OCI-LY7 (cell line): ENCODE results near the gene MPPED2. TPM values are rescaled to one million over a fixed set of nuclear protein-coding genes. Genes with fewer than 3 reads are reported as not detected.

Source experiments
- BruUV-seq: library from RNA; stranded (reverse); fragments of 400-500 nt; replicated peaks from 2 replicates; lab custom pipeline; 2021; lab: Mats Ljungman, UMichigan
- CTCF ChIA-PET: fragments of 300-600 bp; sonication (Branson Sonifier 250); formaldehyde crosslinking; loops from one replicate; lab custom pipeline; 2022; ENCODE audit warnings: antibody characterized with exemption; ENCODE audit not compliant: unreplicated experiment; lab: Charles Lee
- POLR2A ChIA-PET: fragments of 300-600 bp; sonication (Branson Sonifier 250); formaldehyde crosslinking; loops from one replicate; lab custom pipeline; 2022; ENCODE audit warnings: antibody characterized with exemption; lab: Charles Lee
- DNase-seq: peaks from one replicate; pipeline ENCODE4 v3.0.0-alpha.2; 2015; ENCODE audit warnings: low spot score
- H2AFZ ChIP-seq: fragments of 200-600 bp; sonication (generic), shearing (Covaris generic); 2 replicates; pipeline ENCODE4 v1.6.1; 2014; ENCODE audit warnings: mild to moderate bottlenecking, antibody characterized with exemption, low read length, moderate library complexity
- H3K27ac ChIP-seq: fragments of 200-600 bp; sonication (generic); 2 replicates; pipeline ENCODE4 v1.5.1; 2014; ENCODE audit warnings: mixed run types, low read depth, mild to moderate bottlenecking, moderate library complexity, low read length, inconsistent platforms; ENCODE audit not compliant: poor library complexity, severe bottlenecking
- H3K36me3 ChIP-seq: fragments of 200-600 bp; sonication (generic); 2 replicates; pipeline ENCODE4 v1.6.1; 2014; ENCODE audit warnings: mild to moderate bottlenecking, antibody characterized with exemption, low read length, moderate library complexity, mixed read lengths; ENCODE audit not compliant: insufficient read depth
- H3K4me1 ChIP-seq: fragments of 200-600 bp; sonication (generic); 2 replicates; pipeline ENCODE4 v1.5.1; 2014; ENCODE audit warnings: mild to moderate bottlenecking, low read length; ENCODE audit not compliant: insufficient read depth, poor library complexity, severe bottlenecking
- H3K4me2 ChIP-seq: fragments of 200-600 bp; sonication (generic); 2 replicates; pipeline ENCODE4 v1.6.1; 2014; ENCODE audit warnings: mild to moderate bottlenecking, low read length
- H3K4me3 ChIP-seq: fragments of 200-600 bp; sonication (generic); 2 replicates; pipeline ENCODE4 v1.5.1; 2014; ENCODE audit warnings: mild to moderate bottlenecking, low read depth, low read length; ENCODE audit not compliant: poor library complexity, severe bottlenecking
- H3K79me2 ChIP-seq: fragments of 200-600 bp; sonication (generic); 2 replicates; pipeline ENCODE4 v1.6.1; 2016; ENCODE audit warnings: low read depth, mild to moderate bottlenecking, low read length, moderate library complexity, mixed read lengths; ENCODE audit not compliant: insufficient read depth
- H3K9me2 ChIP-seq: fragments of 200-600 bp; sonication (generic); 2 replicates; pipeline ENCODE4 v1.6.1; 2016; ENCODE audit warnings: mild to moderate bottlenecking, low read length, mixed read lengths; ENCODE audit not compliant: insufficient read depth
- H3K9me3 ChIP-seq: fragments of 200-600 bp; sonication (generic); 2 replicates; pipeline ENCODE4 v1.6.1; 2014; ENCODE audit warnings: mild to moderate bottlenecking, mixed run types, low read length, mixed read lengths
- H4K20me1 ChIP-seq: fragments of 200-600 bp; sonication (generic); 2 replicates; pipeline ENCODE4 v1.6.1; 2014; ENCODE audit warnings: mild to moderate bottlenecking, antibody characterized with exemption, low read length, moderate library complexity, mixed read lengths; ENCODE audit not compliant: insufficient read depth
- EZH2phosphoT487 ChIP-seq: fragments of 200-600 bp; sonication (generic); IDR thresholded peaks from 2 replicates; pipeline ENCODE4 v1.6.1; 2018; ENCODE audit warnings: low read depth, borderline replicate concordance, mild to moderate bottlenecking, mixed run types, antibody characterized with exemption, low read length, moderate library complexity, mixed read lengths
- intact Hi-C: fragments of 100-400 bp; cut with micrococcal nuclease; formaldehyde crosslinking; loops from one replicate; pipeline ENCODE4 v1.10.0; 2022; ENCODE audit not compliant: unreplicated experiment
- total RNA-seq, 2 experiments: library from RNA; depleted of rRNA in 1 of 2; stranded (reverse); fragments of >200 nt in 1 of 2; shearing (Covaris generic) in 1 of 2; gene quantifications; 2 replicates each; pipeline ENCODE4 v1.2.3, GENCODE V29; 2014 to 2022
- TF ChIP-seq, protein P1 (sequence below): fragments of 200-600 bp; sonication (generic); conservative IDR thresholded peaks from 2 replicates; pipeline ENCODE4 v1.5.1; 2014; ENCODE audit warnings: mild to moderate bottlenecking, antibody characterized with exemption, low read length, moderate library complexity, mixed read lengths

Gene MPPED2
- total RNA-seq, 2 experiments from 2014 or later, result not detected

- no TSS peak for BruUV-seq
- H2AFZ ChIP-seq, result no peak overlapping the region
- no peak overlapping the region for H3K4me2 ChIP-seq
- intact Hi-C loops, result no loop called here
- no peak overlapping the region for H3K4me3 ChIP-seq
- H3K79me2 ChIP-seq, result no peaks in the 10 kb centered on the region
- H4K20me1 ChIP-seq, result no peaks in the 10 kb centered on the region
- ChIA-PET CTCF (no interaction called here), POLR2A (no interaction called here)
- H3K27ac ChIP-seq, result no peak overlapping the region
- no peaks in the 10 kb centered on the region for H3K4me1 ChIP-seq
- H3K9me3 ChIP-seq, result no peaks in the 10 kb centered on the region
- DNase-seq, result no peak
- no peaks in the 10 kb centered on the region for H3K9me2 ChIP-seq
- no peak for TF ChIP-seq EZH2phosphoT487
- TF ChIP-seq, protein P1, sequence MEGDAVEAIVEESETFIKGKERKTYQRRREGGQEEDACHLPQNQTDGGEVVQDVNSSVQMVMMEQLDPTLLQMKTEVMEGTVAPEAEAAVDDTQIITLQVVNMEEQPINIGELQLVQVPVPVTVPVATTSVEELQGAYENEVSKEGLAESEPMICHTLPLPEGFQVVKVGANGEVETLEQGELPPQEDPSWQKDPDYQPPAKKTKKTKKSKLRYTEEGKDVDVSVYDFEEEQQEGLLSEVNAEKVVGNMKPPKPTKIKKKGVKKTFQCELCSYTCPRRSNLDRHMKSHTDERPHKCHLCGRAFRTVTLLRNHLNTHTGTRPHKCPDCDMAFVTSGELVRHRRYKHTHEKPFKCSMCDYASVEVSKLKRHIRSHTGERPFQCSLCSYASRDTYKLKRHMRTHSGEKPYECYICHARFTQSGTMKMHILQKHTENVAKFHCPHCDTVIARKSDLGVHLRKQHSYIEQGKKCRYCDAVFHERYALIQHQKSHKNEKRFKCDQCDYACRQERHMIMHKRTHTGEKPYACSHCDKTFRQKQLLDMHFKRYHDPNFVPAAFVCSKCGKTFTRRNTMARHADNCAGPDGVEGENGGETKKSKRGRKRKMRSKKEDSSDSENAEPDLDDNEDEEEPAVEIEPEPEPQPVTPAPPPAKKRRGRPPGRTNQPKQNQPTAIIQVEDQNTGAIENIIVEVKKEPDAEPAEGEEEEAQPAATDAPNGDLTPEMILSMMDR, result no peak
- no peaks in the 10 kb centered on the region for H3K36me3 ChIP-seq
These were observed 76.8 kb downstream of the MPPED2 start for GRCh38 chr11:30509364-30509763.

GRCh38 chr11:30508594-30508993 lies 77.6 kb downstream of the MPPED2 start:
- ChIA-PET CTCF (no interaction called here), POLR2A (no interaction called here)
- no peaks in the 10 kb centered on the region for H3K9me3 ChIP-seq
- no peak overlapping the region for H3K27ac ChIP-seq
- no peaks in the 10 kb centered on the region for H3K4me1 ChIP-seq
- BruUV-seq, result no TSS peak
- TF ChIP-seq, protein P1, result no peak
- TF ChIP-seq EZH2phosphoT487, result no peak
- no peaks in the 10 kb centered on the region for H4K20me1 ChIP-seq
- no peak overlapping the region for H3K4me2 ChIP-seq
- no peak overlapping the region for H3K4me3 ChIP-seq
- intact Hi-C loops, result no loop called here
- no peak overlapping the region for H2AFZ ChIP-seq
- no peaks in the 10 kb centered on the region for H3K79me2 ChIP-seq
- H3K9me2 ChIP-seq, result no peaks in the 10 kb centered on the region
- no peaks in the 10 kb centered on the region for H3K36me3 ChIP-seq
- DNase-seq, result no peak

GRCh38 chr11:30505603-30506002 lies 80.5 kb downstream of the MPPED2 start:
- Histone ChIP-seq H4K20me1 (no peaks in the 10 kb centered on the region), H3K4me2 (no peak overlapping the region), H3K36me3 (no peaks in the 10 kb centered on the region), H3K9me2 (no peaks in the 10 kb centered on the region), H3K4me3 (no peak overlapping the region), H2AFZ (no peak overlapping the region), H3K79me2 (no peaks in the 10 kb centered on the region), H3K9me3 (no peaks in the 10 kb centered on the region), H3K4me1 (no peaks in the 10 kb centered on the region), H3K27ac (no peak overlapping the region)
- ChIA-PET POLR2A (no interaction called here), CTCF (no interaction called here)
- BruUV-seq, result no TSS peak
- intact Hi-C loops, result no loop called here
- DNase-seq, result no peak
- TF ChIP-seq, protein P1, result no peak
- TF ChIP-seq EZH2phosphoT487, result no peak
